Hematopoietic multipotent progenitor cell treated with erythropoietin and hydrocortisone succinate and interleukin-3 and kit ligand, for 15 days (in vitro differentiated cells): Measurements from ENCODE around the gene SPR.
"Not testable (repeated sequence)": the region's sequence is repeated elsewhere in the genome, so short reads cannot be mapped to it uniquely, and the experiment has no call there.

ENCODE experiments used
- DNase-seq: peaks from one replicate; pipeline ENCODE4 v3.0.0-alpha.2; 2015; ENCODE audit warnings: low spot score

The SPR gene

GRCh38 chr2:72889991-72890390, 2.8 kb downstream of the SPR start:
- no peak for DNase-seq

- no peak for DNase-seq
Measured at GRCh38 chr2:72891091-72891818, 4.0 kb downstream of the SPR start.

GRCh38 chr2:72892506-72893173, 5.4 kb downstream of the SPR start:
- peak; percentile 34 for DNase-seq

- DNase-seq: no peak
Measured at GRCh38 chr2:72893594-72894319, 6.5 kb downstream of the SPR start.

- DNase-seq: no peak
Measured at GRCh38 chr2:72894514-72894913, 7.3 kb downstream of the SPR start.

GRCh38 chr2:72895154-72895553, 7.9 kb downstream of the SPR start:
- no peak for DNase-seq

GRCh38 chr2:72895759-72896281, 8.6 kb downstream of the SPR start:
- no peak for DNase-seq

- DNase-seq: no peak
Measured at GRCh38 chr2:72896446-72896845, 9.2 kb downstream of the SPR start.

GRCh38 chr2:72897785-72898584, 10.8 kb downstream of the SPR start:
- DNase-seq: no peak

- DNase-seq: no peak
Measured at GRCh38 chr2:72898585-72898906, 11.3 kb downstream of the SPR start.

- DNase-seq: no peak
Measured at GRCh38 chr2:72900191-72900825, 13.1 kb downstream of the SPR start.

- DNase-seq: no peak
Measured at GRCh38 chr2:72901426-72901825, 14.2 kb downstream of the SPR start.

- DNase-seq: not testable (repeated sequence)
Measured at GRCh38 chr2:72907369-72907768, 20.2 kb downstream of the SPR start.

GRCh38 chr2:72908741-72909140, 21.5 kb downstream of the SPR start:
- DNase-seq: no peak

GRCh38 chr2:72911256-72911655, 24.0 kb downstream of the SPR start:
- no peak for DNase-seq

GRCh38 chr2:72913486-72914205, 26.4 kb downstream of the SPR start:
- no peak for DNase-seq

- no peak for DNase-seq
Measured at GRCh38 chr2:72914206-72914559, 27.0 kb downstream of the SPR start.

GRCh38 chr2:72914589-72915319, 27.5 kb downstream of the SPR start:
- no peak for DNase-seq

GRCh38 chr2:72915320-72915906, 28.2 kb downstream of the SPR start:
- no peak for DNase-seq
